GM23338 (cell line): ENCODE results near the gene PIGU. TPM values are rescaled to one million over a fixed set of nuclear protein-coding genes. Genes with fewer than 3 reads are reported as not detected.

Source experiments
- ATAC-seq: fragments of 200-7000 bp; cut with Tn5 transposase; 3 replicates; pipeline ENCODE4 v1.9.1; 2020
- DNase-seq: peaks from one replicate; pipeline ENCODE4 v3.0.0-alpha.2; 2015; ENCODE audit warnings: low spot score
- H2AFZ ChIP-seq: fragments of 200-600 bp; sonication (generic); 2 replicates; pipeline ENCODE4 v1.8.0; 2016; ENCODE audit warnings: antibody characterized with exemption, mild to moderate bottlenecking, moderate library complexity
- H3F3A ChIP-seq: fragments of 200-600 bp; sonication (generic); replicated peaks from 2 replicates; pipeline ENCODE4 v1.8.0; 2017; ENCODE audit warnings: antibody characterized with exemption, mixed run types, low read depth
- H3K27ac ChIP-seq: fragments of 200-600 bp; sonication (generic); 2 replicates; pipeline ENCODE4 v1.6.1; 2016; ENCODE audit warnings: low read depth
- H3K27me3 ChIP-seq: fragments of 200-600 bp; sonication (generic); 2 replicates; pipeline ENCODE4 v1.8.0; 2016; ENCODE audit warnings: mild to moderate bottlenecking, mixed run types, moderate library complexity; ENCODE audit not compliant: insufficient read depth
- H3K36me3 ChIP-seq: fragments of 200-600 bp; sonication (generic); 2 replicates; pipeline ENCODE4 v1.8.0; 2016; ENCODE audit warnings: mild to moderate bottlenecking; ENCODE audit not compliant: insufficient read depth
- H3K4me1 ChIP-seq: fragments of 200-600 bp; sonication (generic); 2 replicates; pipeline ENCODE4 v1.8.0; 2016; ENCODE audit warnings: mild to moderate bottlenecking, moderate library complexity; ENCODE audit not compliant: insufficient read depth
- H3K4me2 ChIP-seq: fragments of 200-600 bp; sonication (generic); 2 replicates; pipeline ENCODE4 v1.7.1; 2017; ENCODE audit warnings: mixed run types
- H3K4me3 ChIP-seq: fragments of 200-600 bp; sonication (generic); 2 replicates; pipeline ENCODE4 v1.6.1; 2016; ENCODE audit warnings: mixed run types
- H3K79me2 ChIP-seq: fragments of 200-600 bp; sonication (generic); replicated peaks from 2 replicates; pipeline ENCODE4 v1.8.0; 2017; ENCODE audit warnings: mild to moderate bottlenecking; ENCODE audit not compliant: insufficient read depth
- H3K9me2 ChIP-seq: fragments of 200-600 bp; sonication (generic); 2 replicates; pipeline ENCODE4 v1.8.0; 2017; ENCODE audit not compliant: insufficient read depth
- H4K20me1 ChIP-seq: fragments of 200-600 bp; sonication (generic); replicated peaks from 2 replicates; pipeline ENCODE4 v1.8.0; 2017; ENCODE audit warnings: mild to moderate bottlenecking; ENCODE audit not compliant: insufficient read depth
- H3K27ac Mint-ChIP-seq: 2 replicates; pipeline ENCODE4 v1.8.0; 2020; ENCODE audit warnings: inconsistent platforms, mild to moderate bottlenecking, moderate library complexity, mixed read lengths
- H3K27me3 Mint-ChIP-seq: 3 replicates; pipeline ENCODE4 v1.8.0; 2022; ENCODE audit warnings: low read depth, mild to moderate bottlenecking, moderate library complexity, mixed read lengths, inconsistent platforms; ENCODE audit not compliant: insufficient read depth, poor library complexity
- H3K36me3 Mint-ChIP-seq: 3 replicates; pipeline ENCODE4 v1.8.0; 2021; ENCODE audit warnings: low read depth, mild to moderate bottlenecking, inconsistent platforms, moderate library complexity, mixed read lengths
- H3K4me1 Mint-ChIP-seq: 3 replicates; pipeline ENCODE4 v1.8.0; 2020; ENCODE audit warnings: mild to moderate bottlenecking, inconsistent platforms, mixed read lengths
- H3K4me3 Mint-ChIP-seq: 3 replicates; pipeline ENCODE4 v1.8.0; 2021; ENCODE audit warnings: moderate library complexity, mild to moderate bottlenecking, inconsistent platforms, mixed read lengths
- H3K9me3 Mint-ChIP-seq: 3 replicates; pipeline ENCODE4 v1.8.0; 2020; ENCODE audit warnings: moderate library complexity, mild to moderate bottlenecking, inconsistent platforms, mixed read lengths
- CREB1 ChIP-seq: fragments of 250-450 bp; sonication (Bioruptor Pico); IDR thresholded peaks from 2 replicates; pipeline ENCODE4 v1.5.0; 2020; ENCODE audit warnings: low read depth, mild to moderate bottlenecking, moderate library complexity
- CTCF ChIP-seq, 2 experiments: fragments of 200-600 bp in 1 of 2; sonication (generic) in 1 of 2; conservative IDR thresholded peaks; 2 replicates each; pipeline versions ENCODE4 v1.5.1 to v1.6.1; 2016 to 2017; ENCODE audit warnings: antibody characterized with exemption in 2 of 2, low read depth in 2 of 2, mild to moderate bottlenecking in 2 of 2, moderate library complexity in 1 of 2
- ETS1 ChIP-seq: IDR thresholded peaks from 2 replicates; pipeline ENCODE4 v1.6.1; 2016; ENCODE audit warnings: antibody characterized with exemption
- EZH2phosphoT487 ChIP-seq: fragments of 200-600 bp; sonication (generic); IDR thresholded peaks from one replicate; pipeline ENCODE4 v1.8.1; 2018; ENCODE audit warnings: antibody characterized with exemption; ENCODE audit not compliant: unreplicated experiment
- JUNB ChIP-seq: IDR thresholded peaks from one replicate; pipeline ENCODE4 v1.6.1; 2016; ENCODE audit warnings: antibody characterized with exemption; ENCODE audit not compliant: unreplicated experiment
- NANOG ChIP-seq: IDR thresholded peaks from 2 replicates; pipeline ENCODE4 v1.6.1; 2016; ENCODE audit warnings: antibody characterized with exemption, borderline replicate concordance
- POLR2AphosphoS5 ChIP-seq: IDR thresholded peaks from 2 replicates; pipeline ENCODE4 v1.6.1; 2016; ENCODE audit warnings: antibody characterized with exemption, low read depth
- REST ChIP-seq: IDR thresholded peaks from one replicate; pipeline ENCODE4 v1.6.1; 2018; ENCODE audit warnings: antibody characterized with exemption; ENCODE audit not compliant: unreplicated experiment
- STAT1 ChIP-seq: IDR thresholded peaks from one replicate; pipeline ENCODE4 v1.6.1; 2016; ENCODE audit warnings: antibody characterized with exemption; ENCODE audit not compliant: unreplicated experiment
- ZNF331 ChIP-seq: fragments of 250-450 bp; sonication (Bioruptor Pico); IDR thresholded peaks from 2 replicates; pipeline ENCODE4 v1.5.0; 2020; ENCODE audit warnings: low read depth, mild to moderate bottlenecking, moderate library complexity
- polyA plus RNA-seq: library from polyadenylated mRNA; unstranded; fragments of >200 nt; fragmentation: Nextera tagmentation; extraction: Ambion mirVana; gene quantifications from 2 replicates; pipeline ENCODE4 v1.2.1, GENCODE V29; 2016
- total RNA-seq: library from RNA; depleted of rRNA; stranded (reverse); fragments of >200 nt; shearing (Covaris generic); gene quantifications from 2 replicates; pipeline ENCODE4 v1.2.3, GENCODE V29; 2014

Gene PIGU
- total and polyA plus RNA-seq, 2 experiments from 2014 or later, result 24.3 to 28.9 TPM

- TF ChIP-seq ETS1 (no peak), NANOG (no peak)
Observed at GRCh38 chr20:34607066-34607465, 69.8 kb downstream of the PIGU start (continued).

DNA sequence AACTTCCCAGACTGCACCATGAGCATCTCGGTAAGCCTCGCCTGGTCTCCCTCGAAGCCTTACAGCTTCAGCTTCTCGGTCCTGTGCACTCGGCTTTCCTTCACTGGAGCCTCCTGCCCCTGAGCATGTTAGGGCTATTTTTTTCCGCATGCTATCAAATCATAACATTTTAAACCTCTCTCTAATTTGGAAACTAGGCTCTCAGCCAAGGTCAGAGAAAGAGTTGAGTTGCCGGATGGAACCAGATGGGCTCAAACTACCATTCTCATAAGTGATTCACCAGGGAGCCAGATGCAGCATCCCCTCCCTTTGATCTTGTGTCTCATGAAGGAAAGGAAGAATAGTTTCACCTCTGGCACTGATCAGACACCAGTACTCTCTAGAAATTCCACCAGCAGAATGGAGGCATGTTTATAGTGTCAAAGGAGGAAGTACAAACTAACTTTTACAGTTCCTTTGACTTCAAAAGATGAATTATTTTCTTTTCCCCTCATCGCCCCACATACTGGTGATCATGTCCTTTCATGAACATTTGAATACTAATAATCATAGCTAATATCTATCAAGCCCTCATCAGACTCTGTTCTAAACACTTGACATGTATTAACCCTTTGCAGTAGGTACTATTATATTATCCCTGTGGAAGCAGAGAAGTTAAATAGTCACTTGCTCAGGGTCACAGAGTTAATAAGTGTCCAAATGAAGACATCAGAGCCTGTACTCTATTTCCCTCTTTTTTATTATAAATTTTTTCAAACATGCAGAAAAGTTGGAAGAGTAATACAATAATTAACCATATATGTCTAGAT is 71.7 kb downstream of the PIGU start:
- ATAC-seq (no peak), DNase-seq (no peak)
- H3K79me2 ChIP-seq, result no peaks in the 10 kb centered on the region
- H3K9me3 Mint-ChIP-seq, result no peaks in the 10 kb centered on the region
- H3F3A ChIP-seq, result no peaks in the 10 kb centered on the region
- H3K4me1 Mint-ChIP-seq, result peaks cover 4% of the 10 kb centered on the region; the same call in 2 of the 3 replicates
- H3K36me3 ChIP-seq, result no peaks in the 10 kb centered on the region
- no peaks in the 10 kb centered on the region for H3K4me1 ChIP-seq
- H3K27me3 Mint-ChIP-seq, result peaks cover 2% of the 10 kb centered on the region
- no peak overlapping the region for H3K4me2 ChIP-seq
- no peak overlapping the region for H3K4me3 Mint-ChIP-seq
- 0 out of 2 replicates have a peak overlapping the region, but pooled peaks have one; percentile 23 for H3K27ac ChIP-seq
- H3K27me3 ChIP-seq, result no peaks in the 10 kb centered on the region
- no peaks in the 10 kb centered on the region for H3K36me3 Mint-ChIP-seq
- H2AFZ ChIP-seq, result no peak overlapping the region
- H4K20me1 ChIP-seq, result 0 out of 2 replicates have a peak, but pooled peaks cover 12% of the 10 kb centered on the region
- H3K27ac Mint-ChIP-seq, result no peak overlapping the region
- H3K9me2 ChIP-seq, result no peaks in the 10 kb centered on the region
- H3K4me3 ChIP-seq, result no peak overlapping the region
- TF ChIP-seq ZNF331 (CRISPR knock-in tag), result no peak
- no peak for TF ChIP-seq ETS1
- no peak for TF ChIP-seq STAT1
- TF ChIP-seq REST, result no peak
- no peak for TF ChIP-seq NANOG
- no peak for TF ChIP-seq JUNB
- TF ChIP-seq CREB1, result no peak
- no peak for TF ChIP-seq CTCF (conservative IDR thresholded peaks at IDR 0.05; ENCODE audit: low read depth in 2 of 2)
- TF ChIP-seq POLR2AphosphoS5, result no peak
- no peak for TF ChIP-seq EZH2phosphoT487
